Fibroblast of lung (primary cell): Measurements from ENCODE around the gene WDR41.

Experiments
- EZH2 ChIP-seq: IDR thresholded peaks from 2 replicates; pipeline ENCODE4 v1.5.1; 2012; ENCODE audit warnings: low read length, control low read depth, mild to moderate bottlenecking; ENCODE audit errors: missing control alignments
- TF ChIP-seq, protein P1 (sequence below), 2 donors: IDR thresholded peaks in 1 of 2; conservative IDR thresholded peaks in 1 of 2; 1 replicate in 1 of 2; 2 replicates in 1 of 2; pipeline ENCODE4 v1.5.1; 2011 to 2012; ENCODE audit warnings: low read length in 2 of 2, control low read depth in 1 of 2, inconsistent platforms in 1 of 2, low read depth in 1 of 2, mild to moderate bottlenecking in 1 of 2

DNA sequence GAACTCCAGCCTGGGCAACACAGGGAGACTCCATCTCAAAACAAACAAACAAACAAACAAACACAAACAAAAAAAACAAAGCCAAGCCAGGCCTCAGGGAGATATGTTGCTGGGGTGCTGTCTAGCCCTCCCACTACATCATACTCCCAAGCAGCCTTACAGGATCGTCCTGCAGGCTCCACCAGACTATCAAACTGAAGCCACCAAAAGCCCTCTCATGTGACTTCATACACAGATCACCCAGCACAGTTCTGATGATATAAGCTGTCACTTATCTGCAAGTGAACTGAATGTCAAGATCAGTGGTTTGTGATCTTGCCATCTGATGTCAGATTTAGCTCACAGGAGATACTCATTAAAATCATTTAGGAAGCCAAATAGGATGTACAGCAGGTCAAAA lies 43.3 kb downstream of the WDR41 start:
- TF ChIP-seq EZH2: no peak
- TF ChIP-seq, protein P1, sequence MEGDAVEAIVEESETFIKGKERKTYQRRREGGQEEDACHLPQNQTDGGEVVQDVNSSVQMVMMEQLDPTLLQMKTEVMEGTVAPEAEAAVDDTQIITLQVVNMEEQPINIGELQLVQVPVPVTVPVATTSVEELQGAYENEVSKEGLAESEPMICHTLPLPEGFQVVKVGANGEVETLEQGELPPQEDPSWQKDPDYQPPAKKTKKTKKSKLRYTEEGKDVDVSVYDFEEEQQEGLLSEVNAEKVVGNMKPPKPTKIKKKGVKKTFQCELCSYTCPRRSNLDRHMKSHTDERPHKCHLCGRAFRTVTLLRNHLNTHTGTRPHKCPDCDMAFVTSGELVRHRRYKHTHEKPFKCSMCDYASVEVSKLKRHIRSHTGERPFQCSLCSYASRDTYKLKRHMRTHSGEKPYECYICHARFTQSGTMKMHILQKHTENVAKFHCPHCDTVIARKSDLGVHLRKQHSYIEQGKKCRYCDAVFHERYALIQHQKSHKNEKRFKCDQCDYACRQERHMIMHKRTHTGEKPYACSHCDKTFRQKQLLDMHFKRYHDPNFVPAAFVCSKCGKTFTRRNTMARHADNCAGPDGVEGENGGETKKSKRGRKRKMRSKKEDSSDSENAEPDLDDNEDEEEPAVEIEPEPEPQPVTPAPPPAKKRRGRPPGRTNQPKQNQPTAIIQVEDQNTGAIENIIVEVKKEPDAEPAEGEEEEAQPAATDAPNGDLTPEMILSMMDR (conservative IDR thresholded peaks at IDR 0.05 in 1 of 2, IDR thresholded peaks at IDR 0.05 in 1 of 2; ENCODE audit: low read depth in 1 of 2, low read length in 2 of 2): no peak
